ENCODE measurements around the gene PACRG.
A peak's percentile ranks its signal among the peaks of the same experiment; 100 is the strongest.

The PACRG gene

DNA sequence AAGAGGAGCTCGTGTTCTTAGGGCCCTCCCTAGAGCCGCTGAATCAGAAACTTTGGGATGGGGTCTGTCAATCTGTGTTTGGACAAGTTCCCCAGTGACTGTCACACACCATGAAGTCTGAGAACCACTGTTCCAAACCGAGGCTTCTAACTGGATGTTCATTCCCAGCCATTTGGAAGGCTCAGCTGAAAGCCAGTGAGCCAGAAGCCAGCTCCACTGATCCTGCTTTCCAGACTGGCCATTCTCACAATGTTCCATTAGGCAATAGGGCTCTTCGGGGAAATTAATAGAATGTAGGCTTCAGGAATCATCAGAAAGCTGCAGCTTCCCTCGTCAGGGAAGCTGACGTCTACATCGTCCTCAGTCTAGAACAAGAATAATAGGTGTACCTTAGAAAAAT lies 595.9 kb downstream of the PACRG start:
- no peak for DNase-seq

DNA sequence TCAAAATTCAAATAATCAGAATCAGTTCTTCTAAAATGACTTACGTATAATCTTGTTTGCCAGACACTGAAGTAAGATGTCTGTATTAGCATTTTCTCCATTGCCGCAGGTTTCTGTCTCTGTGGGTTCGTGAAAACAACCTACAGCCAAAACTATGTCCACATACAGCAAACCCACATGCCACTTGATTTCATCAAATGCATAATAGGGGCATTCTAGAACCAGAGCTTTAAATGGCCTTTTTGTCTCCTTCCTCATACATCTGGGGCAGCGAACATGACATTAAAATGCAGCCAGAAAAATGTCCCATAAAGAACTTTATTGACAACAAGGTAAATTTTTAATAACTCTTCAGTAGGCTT lies 596.5 kb downstream of the PACRG start:
- no peak for DNase-seq

DNA sequence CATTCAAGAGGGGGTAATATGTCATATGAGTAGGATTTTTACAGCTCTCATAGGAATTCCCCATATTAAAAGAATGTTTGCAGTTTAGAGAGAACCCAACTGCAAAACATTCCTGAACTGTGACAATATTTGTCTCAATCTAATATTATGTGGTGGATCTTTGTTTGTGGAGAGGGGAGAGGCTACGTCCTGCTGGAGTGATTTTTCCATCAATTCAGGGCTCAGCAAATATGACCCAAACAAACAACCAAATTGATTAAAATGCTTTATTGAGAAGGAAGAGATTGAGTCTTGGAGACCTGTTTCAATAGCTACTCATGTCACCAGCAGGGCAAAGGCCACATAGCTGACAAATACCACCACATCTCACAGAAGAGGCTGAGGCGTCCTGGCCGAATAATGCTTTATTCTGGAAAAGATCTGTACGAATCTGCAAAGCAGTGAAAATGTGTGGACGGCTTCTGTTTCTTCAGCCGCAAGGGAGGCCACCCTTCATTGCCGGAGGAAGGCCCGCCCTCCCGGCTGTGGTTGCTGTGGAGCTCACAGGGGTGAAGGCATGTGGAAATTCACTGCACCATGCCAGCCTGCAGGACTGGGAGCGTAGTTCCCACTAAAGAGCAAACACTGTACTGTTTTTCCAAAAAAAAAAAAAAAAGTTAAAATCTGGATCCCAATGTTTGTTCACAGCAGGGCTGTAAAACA lies 597.1 kb downstream of the PACRG start:
- no peak for DNase-seq

DNA sequence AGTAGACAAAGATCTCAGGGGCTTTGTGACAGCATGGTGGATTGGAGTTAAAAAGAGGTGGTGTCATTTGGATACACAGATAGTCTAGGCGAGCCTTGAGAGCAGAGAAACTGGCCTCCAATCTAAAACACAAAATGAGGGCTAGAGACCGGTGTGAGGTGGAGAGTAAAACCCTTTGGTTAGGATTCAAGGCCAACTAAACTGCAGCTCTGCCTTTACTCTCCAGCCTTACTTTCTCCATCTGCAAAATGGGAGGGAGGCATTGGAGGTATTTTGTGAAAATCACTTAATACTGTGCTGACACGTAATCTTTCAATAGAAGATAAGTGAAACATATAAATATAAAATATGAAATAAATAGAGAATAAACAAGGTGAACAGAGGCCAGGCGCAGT lies 597.6 kb downstream of the PACRG start:
- DNase-seq = no peak

DNA sequence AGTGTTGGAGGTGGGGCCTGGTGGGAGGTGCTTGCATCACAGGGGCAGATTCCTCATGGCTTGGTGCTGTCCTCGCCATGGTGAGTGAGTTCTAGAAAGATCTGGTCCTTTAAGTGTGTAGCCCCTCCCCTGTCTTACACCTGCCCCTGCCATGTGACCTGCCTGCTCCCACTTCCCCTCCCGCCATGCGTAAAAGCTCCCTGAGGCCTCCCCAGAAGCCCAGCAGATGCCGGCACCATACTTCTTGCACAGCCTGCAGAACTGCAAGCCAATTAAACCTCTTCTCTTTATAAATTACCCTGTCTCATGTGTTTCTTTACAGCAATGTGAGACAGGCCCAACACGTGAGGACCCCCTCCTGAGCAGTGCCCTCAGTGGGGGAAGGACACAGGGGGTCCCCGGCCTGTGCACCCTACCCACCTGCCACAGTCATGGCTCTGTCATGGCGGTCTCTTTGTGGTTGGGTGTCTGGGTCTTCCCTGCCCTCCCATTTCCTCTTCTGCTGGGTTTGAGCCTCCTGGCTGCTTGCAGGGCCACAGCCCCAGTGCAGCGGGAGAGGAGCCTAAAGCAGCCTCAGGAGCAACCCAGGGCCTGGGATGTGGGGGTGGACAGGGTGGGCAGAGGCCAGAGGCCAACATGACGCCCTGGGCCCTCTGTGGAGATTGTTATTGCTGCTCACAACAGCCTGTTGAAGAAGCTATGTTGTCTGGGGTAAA lies 599.5 kb downstream of the PACRG start:
- DNase-seq = no peak

DNA sequence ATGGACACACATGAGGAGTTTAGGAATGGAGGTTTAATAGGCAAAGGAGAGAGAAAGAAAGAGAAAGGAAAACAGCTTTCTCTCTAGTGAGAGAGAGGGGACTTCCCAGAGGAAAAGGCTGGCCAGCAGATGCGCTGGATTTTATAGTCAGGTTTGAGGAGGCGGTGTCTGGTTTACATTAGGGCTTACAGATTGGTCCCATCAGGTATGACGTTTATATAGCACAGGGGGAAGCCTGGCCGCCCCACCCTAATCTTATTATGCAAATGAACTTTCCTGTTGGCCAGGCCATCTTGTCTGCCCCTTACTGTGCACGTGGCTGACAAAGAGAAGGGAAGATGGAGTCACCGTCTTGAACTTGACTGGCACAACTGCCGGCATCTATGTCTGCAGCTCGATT lies 600.1 kb downstream of the PACRG start:
- peak in 1 of 2 experiments; percentile 9 for DNase-seq

DNA sequence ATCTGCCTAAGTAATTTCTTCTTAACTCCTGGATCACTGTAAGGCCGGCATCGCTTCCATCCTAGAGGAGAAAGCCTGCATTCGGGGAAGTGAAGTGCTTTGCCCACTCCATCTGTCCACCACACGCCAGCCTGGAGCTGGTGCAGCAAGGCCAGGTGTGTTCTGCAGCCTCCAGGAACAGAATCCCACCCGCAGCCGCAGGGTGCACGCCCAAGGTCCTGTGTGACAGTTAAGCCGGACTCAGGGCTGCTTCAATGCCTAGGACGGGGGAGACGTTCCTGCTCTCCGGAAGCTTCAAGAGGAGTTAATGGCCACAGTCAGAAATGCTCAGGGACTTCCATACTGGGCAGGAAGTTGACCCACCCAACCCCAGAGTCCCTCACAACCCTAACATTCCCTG lies 600.6 kb downstream of the PACRG start:
- DNase-seq = no peak

DNA sequence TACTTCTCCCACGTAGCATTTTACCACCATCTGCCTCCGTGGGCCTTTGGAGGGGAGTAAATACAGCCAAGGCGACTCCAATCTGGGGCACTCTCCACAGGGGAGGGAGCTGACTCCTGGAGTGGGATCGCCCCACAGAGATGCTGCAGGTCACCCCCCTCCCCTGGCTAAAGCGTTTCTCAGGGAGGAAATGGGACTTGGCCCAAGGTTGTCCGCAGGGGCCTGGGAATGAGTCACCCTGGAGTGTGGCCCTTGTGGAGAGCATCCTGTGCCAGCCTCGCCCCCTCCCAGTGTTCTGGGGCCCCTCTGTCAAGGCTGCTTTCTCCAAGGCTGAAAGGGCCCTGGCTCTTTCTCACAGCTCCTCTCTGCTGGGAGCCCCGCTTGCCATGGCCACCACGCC lies 602.2 kb downstream of the PACRG start:
- DNase-seq = no peak

DNA sequence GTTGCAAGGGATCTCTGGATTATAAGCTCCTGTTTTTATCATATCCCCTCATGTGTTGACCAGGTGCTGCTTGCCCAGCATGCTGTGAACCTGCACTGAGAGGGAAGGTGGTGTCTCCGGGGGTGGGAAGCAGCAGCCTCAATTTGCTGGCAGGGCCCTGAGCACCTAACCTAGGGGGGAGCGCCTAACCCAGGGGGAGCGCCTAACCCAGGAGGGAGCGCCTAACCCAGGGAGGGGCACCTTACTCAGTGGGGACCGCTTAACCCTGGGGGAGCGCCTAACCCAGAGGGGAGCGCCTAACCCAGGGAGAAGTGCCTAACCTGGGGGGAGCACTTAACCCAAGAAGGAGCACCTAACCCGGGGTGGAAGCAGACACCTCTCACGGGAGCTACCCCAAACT lies 603.5 kb downstream of the PACRG start:
- DNase-seq = no peak

DNA sequence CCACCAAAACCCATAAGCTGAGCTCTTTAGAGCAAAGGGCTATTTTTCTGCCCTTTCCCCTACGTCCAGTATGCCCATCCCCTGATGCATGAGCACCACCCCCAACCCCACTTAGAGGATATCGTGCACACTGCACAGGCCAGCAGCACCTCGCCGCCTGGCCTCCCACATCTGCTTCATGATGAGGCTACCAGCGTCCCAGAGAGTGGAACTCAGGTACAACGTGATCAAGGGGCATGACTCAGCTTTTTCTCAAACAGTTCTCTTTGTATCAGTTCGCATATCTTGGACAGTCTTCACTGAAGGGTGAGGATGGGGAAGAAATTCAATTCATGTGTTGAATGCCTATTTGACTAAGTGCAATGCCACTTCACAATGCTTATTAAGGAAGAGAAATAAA lies 604.8 kb downstream of the PACRG start:
- no peak for DNase-seq

DNA sequence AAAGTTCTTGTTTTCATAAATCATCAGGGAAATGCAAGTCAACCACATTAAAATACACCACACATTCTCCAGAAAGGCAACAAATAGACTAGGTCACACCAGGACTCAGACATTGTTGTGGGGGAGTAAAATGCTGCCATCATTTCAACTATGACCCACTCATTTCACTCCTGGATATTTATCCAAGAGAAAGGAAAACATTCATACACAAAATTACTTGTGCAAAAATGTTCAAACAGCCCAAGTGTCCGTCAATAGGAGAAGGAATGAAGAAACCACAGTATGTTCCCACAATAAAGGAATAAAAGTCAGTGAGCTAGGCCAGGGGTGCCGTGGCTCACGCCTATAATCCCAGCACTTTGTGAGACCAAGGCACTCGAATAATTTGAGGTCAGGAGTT lies 605.3 kb downstream of the PACRG start:
- DNase-seq = no peak

DNA sequence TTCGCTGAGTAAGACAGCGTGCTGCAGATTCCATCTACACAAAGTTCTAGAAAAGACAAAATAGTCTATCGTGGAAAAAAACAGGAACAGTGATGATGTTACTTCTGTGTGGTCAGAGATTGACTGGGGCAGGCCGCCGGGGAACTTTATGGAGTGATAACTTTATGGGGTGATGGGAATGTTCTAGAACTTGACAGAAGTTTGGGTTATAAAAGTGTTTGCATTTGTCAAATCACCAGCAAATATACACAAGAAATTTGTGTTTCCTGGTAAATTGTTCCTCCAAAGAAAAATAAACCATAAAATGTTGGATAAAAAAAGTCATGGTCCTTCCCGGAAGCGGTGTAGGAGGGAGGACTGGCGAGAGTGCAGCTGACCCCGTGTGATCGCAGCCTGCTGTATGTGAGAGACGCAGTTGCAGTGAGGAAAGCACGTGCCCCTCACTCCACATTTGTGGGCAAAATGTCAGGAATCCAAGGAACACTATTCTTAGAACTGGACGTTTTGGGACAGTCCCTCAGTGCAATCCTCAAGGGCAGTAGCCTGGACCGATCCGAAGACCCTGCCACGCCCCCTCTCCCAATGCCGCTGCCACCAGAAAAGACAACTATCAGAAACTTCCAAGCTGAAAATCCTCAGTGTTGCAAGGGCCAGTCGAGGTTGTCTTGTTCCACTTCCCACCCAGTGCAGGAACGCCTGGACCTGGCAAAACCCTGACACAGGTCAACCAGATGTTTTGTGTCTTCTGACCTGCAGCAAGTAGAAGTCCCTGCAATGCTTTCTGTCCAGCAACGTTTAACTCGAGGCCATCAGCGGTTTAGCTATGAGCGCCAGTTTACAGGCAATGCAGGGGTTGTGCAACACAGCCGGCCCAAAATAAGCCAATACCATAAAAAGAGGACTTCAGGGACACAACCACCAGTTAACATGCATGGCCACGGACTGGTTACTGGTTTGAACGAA lies 606.2 kb downstream of the PACRG start:
- no peak for DNase-seq

DNA sequence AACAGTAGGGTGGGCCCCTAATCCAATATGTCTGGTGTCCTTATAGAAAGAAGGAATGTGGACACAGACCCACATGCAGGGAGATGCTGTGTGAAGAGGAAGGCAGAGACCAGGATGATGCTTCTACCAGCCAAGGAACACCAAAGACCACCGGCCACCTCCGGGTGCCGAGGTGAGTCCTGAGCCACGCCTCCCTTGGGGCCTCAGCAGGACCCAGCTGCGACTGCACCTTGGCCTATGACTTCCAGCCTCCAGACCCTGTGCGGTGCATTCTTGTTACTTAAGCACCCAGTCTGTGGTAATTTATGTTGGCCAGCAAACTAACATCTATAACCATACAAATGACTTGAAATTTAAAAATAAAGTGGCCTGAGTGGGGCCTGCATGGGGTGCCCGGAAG lies 607.3 kb downstream of the PACRG start:
- no peak for DNase-seq

DNA sequence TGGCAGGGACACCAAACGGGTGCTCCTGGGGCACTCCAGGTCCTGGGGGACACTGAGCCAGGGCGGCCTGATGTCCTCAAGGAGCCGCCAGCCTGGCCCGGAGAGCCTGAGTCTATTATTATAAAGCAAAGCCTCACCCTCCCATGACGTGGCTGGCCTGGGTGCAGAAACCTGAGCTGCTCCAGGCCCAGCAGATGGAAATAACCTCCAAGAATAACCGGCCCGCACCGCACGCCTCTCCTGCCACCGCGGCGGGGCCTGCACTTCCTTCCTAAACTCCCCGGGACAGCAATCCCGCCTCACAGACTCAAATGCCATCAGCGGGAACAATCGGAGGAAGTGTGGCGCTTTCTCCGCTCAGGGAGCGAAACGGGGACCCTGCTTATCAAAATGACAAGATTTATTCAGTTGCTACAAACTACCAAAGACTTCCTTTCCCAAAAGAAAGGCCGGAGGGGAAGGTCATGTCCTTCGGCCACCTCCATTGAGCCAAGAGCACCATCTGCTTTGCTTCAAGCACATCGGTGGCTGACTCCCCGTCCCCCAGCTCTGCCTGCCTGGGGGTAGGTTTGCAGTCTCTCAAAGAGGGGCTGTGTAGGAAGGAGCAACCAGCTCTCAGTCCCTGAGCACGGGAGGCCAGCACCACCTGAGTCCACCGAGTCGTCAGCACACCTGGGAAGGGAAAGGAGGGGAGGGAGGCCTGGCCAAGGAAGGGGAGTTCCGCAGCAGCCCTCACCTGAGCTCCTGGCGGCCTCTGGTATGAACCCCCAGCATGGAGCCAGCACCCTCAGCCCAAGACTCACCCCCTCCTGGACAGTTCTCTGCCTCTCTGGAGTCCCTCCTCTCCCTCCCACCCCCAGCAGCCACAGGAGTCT lies 608.1 kb downstream of the PACRG start:
- no peak for DNase-seq

DNA sequence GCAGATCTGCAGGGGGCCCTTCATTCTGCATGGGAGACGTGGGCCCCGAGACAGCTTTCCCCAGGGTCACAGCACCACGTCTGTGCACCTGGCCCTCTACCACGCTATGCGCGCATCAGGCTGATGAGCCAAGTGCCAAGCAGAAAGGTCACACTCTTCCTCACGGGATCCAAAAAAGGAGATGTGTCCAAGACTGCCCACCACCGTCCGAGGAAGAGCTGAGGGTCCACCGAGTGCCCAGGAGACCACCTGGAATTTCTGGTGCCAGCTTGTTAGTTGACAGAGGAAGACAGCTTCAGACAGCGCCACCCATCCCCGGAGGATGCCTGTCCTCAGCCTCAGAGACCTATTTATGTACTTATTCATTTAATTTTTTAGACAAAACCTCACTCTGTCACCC lies 609.2 kb downstream of the PACRG start:
- no peak for DNase-seq

DNA sequence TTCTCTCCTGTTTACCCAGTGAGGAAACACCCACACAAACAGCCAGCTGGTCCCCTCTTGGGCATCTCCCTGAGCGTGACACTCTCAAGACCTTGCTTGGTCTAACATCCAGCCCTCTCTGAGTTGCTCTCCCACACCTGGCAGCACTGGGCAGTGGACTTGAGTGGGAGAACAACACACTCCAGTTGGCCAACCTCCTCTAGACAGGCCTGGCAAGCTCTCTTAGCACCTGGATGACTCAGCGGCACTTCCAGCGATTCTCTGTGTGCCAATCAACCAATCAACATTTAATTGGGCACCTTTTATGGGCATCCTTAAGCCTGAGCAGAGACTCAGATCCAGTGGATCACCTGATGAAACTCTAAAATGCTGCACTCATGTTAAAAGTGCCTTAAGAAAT lies 610.2 kb downstream of the PACRG start:
- DNase-seq = no peak

DNA sequence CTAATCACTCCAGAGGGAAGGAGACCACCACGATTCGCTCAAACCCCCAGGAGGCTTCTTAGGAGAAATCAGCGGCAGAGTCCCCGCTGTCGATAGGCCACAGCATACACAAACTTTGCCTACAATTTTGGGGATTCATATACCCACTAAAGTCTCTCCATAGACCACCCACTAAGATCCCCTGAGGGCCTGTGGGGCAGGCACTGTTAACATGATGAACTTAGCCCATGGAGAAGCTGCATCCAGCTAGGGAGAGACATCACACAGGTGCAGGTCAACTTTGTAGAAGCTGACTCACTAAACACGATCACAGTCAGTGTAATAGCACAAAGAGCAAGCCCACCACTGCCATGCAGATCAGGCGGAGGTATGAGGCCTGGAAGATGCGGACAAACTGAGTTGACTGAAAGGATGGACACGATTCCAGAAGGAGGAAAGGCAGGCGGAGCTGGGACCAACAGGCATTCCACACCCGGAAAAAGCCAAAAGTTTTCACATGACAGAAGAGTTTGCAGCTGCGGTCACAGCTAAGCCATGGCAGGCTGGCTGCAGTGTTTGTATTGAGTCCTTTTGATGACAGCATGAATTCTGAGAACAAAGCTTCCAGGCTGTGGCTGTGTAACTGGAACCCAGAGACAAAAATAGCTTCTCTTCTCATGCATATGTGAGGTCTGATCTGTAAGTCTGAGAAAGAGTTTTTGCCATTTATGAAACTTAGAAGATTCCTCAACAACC lies 611.1 kb downstream of the PACRG start:
- DNase-seq = no peak

DNA sequence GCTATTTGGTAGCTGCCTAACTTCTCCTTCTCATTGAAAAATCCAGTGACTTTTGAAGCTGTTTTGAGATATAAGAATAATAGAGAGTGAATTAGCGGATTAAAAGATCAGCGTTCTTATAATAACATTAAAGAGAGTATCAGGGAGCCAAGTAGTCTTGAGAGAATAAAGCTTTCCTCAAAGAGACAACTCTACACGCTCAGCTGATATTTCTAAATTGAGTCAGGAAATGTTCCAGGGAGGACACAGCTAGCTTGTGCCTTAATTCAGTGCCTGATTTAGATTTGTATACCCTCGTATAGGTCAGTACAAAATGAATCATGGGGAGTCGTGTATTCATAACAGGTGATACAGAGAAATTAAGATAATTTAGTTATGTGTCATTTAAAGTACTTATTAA lies 611.7 kb downstream of the PACRG start:
- DNase-seq = no peak

DNA sequence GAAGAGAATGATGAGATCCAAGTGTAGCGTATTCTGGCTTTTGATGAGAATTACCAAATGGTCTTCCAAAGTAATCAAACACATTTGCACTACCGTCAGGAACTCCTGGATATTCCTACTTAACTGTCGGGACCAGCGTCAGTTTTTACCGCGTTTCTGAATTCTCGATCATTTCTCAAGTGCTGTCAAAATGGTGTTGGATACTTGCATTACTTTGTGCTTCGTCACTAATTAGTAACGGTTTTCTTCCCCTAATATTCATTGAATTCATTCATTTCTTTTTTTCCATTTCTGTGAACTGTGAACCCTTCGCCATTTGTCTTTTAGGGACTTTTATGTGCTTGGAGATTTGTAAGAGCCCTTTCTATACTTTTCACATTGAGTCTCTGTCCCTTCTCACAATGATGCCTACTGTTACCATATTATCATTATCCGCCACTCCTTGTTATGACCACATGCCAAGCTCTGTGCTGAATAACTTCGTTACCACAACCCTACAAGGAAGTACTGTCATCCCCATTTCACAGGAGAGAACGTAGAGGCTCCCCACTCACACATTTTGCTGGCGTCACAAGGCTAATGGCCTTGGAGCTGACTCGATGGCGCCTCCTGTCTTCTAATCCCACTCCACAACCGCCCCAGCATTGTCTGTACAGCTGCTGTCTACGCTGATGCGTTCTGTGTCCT lies 612.6 kb downstream of the PACRG start:
- no peak for DNase-seq

DNA sequence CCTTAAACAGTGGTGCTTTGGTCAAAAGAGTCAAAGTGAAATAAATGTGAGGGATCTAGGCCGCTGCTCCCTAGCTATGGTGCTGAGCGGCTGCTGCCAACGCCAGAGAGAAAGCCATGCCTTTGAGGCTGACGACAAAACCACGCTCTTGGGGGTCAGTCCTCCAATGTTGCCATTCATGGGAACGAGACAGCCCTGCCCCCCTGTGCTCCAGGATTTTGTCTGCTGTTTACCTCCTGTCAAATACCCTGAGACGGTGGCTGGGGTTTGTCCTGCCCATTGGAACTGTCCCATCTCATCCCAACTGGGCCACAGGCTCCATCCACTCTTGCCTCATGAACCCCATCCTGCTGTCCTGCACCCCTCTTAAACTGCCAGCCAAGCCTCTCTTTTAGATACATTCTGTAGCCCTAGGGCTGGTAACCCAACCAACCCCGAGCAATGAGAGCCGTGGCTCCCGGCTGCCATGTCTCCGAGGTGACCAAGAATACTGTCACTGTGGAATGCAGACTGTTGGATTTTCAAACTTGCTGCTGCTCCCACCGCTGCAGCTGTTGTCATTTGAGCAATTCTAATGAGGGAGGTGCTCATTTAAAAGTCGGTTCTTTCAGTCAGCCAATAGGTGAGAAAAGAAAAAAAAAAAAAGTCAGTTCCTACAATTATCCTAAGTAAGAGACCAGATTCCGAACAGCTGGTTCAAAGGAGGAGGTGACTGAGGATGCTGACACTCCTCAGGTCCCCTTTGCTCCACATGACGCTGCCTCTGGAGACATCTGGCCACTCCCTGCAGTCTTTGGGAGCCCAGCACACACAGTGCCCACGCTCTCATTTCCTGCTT lies 613.7 kb downstream of the PACRG start:
- no peak for DNase-seq
